DMS 273 (cell line): Measurements from ENCODE around the gene AADACL4.
"Not testable (repeated sequence)": the region's sequence is repeated elsewhere in the genome, so short reads cannot be mapped to it uniquely, and the experiment has no call there.

Experiments used
- DNase-seq: peaks from one replicate; lab custom pipeline; 2025; ENCODE audit not compliant: unreplicated experiment; lab: John Stamatoyannopoulos, UW

The AADACL4 gene

GRCh38 chr1:12657885-12658512 is 14.1 kb downstream of the AADACL4 start:
- not testable (repeated sequence) for DNase-seq

- peak; percentile 93 for DNase-seq
These were observed 14.9 kb downstream of the AADACL4 start for GRCh38 chr1:12658531-12659453.

- DNase-seq, result no peak
These were observed 17.8 kb downstream of the AADACL4 start for GRCh38 chr1:12661606-12662219.

GRCh38 chr1:12662556-12662955 is 18.7 kb downstream of the AADACL4 start:
- no peak for DNase-seq

GRCh38 chr1:12665511-12665910 is 21.6 kb downstream of the AADACL4 start:
- no peak for DNase-seq

- DNase-seq, result no peak
These were observed 22.4 kb downstream of the AADACL4 start for GRCh38 chr1:12666141-12666735.

- DNase-seq, result peak; percentile 28
These were observed 25.7 kb downstream of the AADACL4 start for GRCh38 chr1:12669529-12670068.

- DNase-seq, result no peak
These were observed 30.5 kb downstream of the AADACL4 start for GRCh38 chr1:12674358-12674757.

GRCh38 chr1:12676122-12676521 is 32.2 kb downstream of the AADACL4 start:
- not testable (repeated sequence) for DNase-seq

GRCh38 chr1:12677565-12677964 is 33.7 kb downstream of the AADACL4 start:
- DNase-seq, result no peak

- no peak for DNase-seq
These were observed 34.5 kb downstream of the AADACL4 start for GRCh38 chr1:12678350-12678749.

GRCh38 chr1:12678820-12679219 is 34.9 kb downstream of the AADACL4 start:
- DNase-seq, result no peak

- DNase-seq, result no peak
These were observed 46.3 kb downstream of the AADACL4 start for GRCh38 chr1:12690156-12690555.

GRCh38 chr1:12692967-12693782 is 49.3 kb downstream of the AADACL4 start:
- DNase-seq, result no peak

- DNase-seq, result no peak
These were observed 52.8 kb downstream of the AADACL4 start for GRCh38 chr1:12696658-12697057.

GRCh38 chr1:12697397-12697796 is 53.5 kb downstream of the AADACL4 start:
- no peak for DNase-seq

- no peak for DNase-seq
These were observed 60.1 kb downstream of the AADACL4 start for GRCh38 chr1:12703821-12704451.

- DNase-seq, result no peak
These were observed 62.2 kb downstream of the AADACL4 start for GRCh38 chr1:12706061-12706460.

GRCh38 chr1:12708396-12709090 is 64.7 kb downstream of the AADACL4 start:
- DNase-seq, result no peak
